SK-N-SH (cell line): Measurements from ENCODE around the gene DSEL. TPM values are rescaled to one million over a fixed set of nuclear protein-coding genes. Genes with fewer than 3 reads are reported as not detected.

Experiments used
- CTCF ChIA-PET: fragments of 300-600, 350-600 bp; formaldehyde crosslinking; extraction: SDS; loops from one replicate; lab custom pipeline; 2021; lab: Yijun Ruan, JAX
- POLR2A ChIA-PET: fragments of 350-600 bp; sonication (Branson Sonifier 250); formaldehyde crosslinking; extraction: SDS; loops from one replicate; lab custom pipeline; 2020; ENCODE audit warnings: antibody characterized with exemption, inconsistent platforms; lab: Yijun Ruan, JAX
- DNase-seq: peaks from one replicate; pipeline ENCODE4 v3.0.0; 2012
- H2AFZ ChIP-seq: fragments of 200-600 bp; sonication (generic); 2 replicates; pipeline ENCODE4 v1.8.1; 2016; ENCODE audit warnings: antibody characterized with exemption, mild to moderate bottlenecking, low read depth
- H3F3A ChIP-seq: fragments of 200-600 bp; sonication (generic); replicated peaks from 2 replicates; pipeline ENCODE3; 2016; ENCODE audit warnings: antibody characterized with exemption, mild to moderate bottlenecking; ENCODE audit not compliant: insufficient read depth
- H3K27ac ChIP-seq, 2 experiments: fragments of 200-500 bp in 1 of 2; fragments of 200-600 bp in 1 of 2; sonication (Bioruptor generic) in 1 of 2; sonication (generic), shearing (Covaris generic) in 1 of 2; 2 replicates each; pipeline versions ENCODE4 v1.5.1 to v1.6.1; 2014 to 2016; ENCODE audit warnings: low read depth in 2 of 2, inconsistent platforms in 1 of 2, low read length in 1 of 2, mild to moderate bottlenecking in 1 of 2, mixed read lengths in 1 of 2
- H3K27me3 ChIP-seq: fragments of 200-600 bp; sonication (generic), shearing (Covaris generic); 2 replicates; pipeline ENCODE4 v1.6.1; 2016; ENCODE audit warnings: mixed run types; ENCODE audit not compliant: insufficient read depth
- H3K36me3 ChIP-seq, 2 experiments: fragments of 200-500 bp in 1 of 2; fragments of 200-600 bp in 1 of 2; sonication (Bioruptor generic) in 1 of 2; sonication (generic) in 1 of 2; replicated peaks in 1 of 2; 2 replicates each; pipeline versions ENCODE3 to v1.5.1; 2014 to 2016; ENCODE audit warnings: low read length in 1 of 2, mild to moderate bottlenecking in 1 of 2; ENCODE audit not compliant: insufficient read depth in 2 of 2, control insufficient read depth in 1 of 2
- H3K4me1 ChIP-seq, 2 experiments: fragments of 200-500 bp in 1 of 2; fragments of 200-600 bp in 1 of 2; sonication (Bioruptor generic) in 1 of 2; sonication (generic), shearing (Covaris generic) in 1 of 2; 2 replicates each; pipeline versions ENCODE4 v1.5.1 to v1.6.1; 2014 to 2016; ENCODE audit warnings: low read depth in 1 of 2, low read length in 1 of 2, mixed run types in 1 of 2; ENCODE audit not compliant: insufficient read depth in 2 of 2, control insufficient read depth in 1 of 2
- H3K4me2 ChIP-seq: fragments of 200-600 bp; sonication (generic), shearing (Covaris generic); 2 replicates; pipeline ENCODE4 v1.6.1; 2017; ENCODE audit warnings: mixed run types
- H3K4me3 ChIP-seq, 2 experiments: fragments of 200-500 bp in 1 of 2; fragments of 200-600 bp in 1 of 2; sonication (Bioruptor generic) in 1 of 2; sonication (generic), shearing (Covaris generic) in 1 of 2; 2 replicates each; pipeline versions ENCODE4 v1.5.1 to v1.8.1; 2014 to 2016; ENCODE audit warnings: low read depth in 2 of 2, inconsistent platforms in 1 of 2, low read length in 1 of 2, mild to moderate bottlenecking in 1 of 2, mixed read lengths in 1 of 2, moderate library complexity in 1 of 2
- H3K79me2 ChIP-seq: fragments of 200-600 bp; sonication (generic); 2 replicates; pipeline ENCODE4 v1.8.1; 2017; ENCODE audit warnings: mild to moderate bottlenecking; ENCODE audit not compliant: insufficient read depth
- H3K9ac ChIP-seq: fragments of 200-600 bp; sonication (generic); 2 replicates; pipeline ENCODE4 v1.6.1; 2017; ENCODE audit warnings: mixed run types
- H3K9me2 ChIP-seq: fragments of 200-600 bp; sonication (generic); 2 replicates; pipeline ENCODE4 v1.6.1; 2017; ENCODE audit warnings: mixed run types
- H3K9me3 ChIP-seq: fragments of 200-600 bp; sonication (generic); 2 replicates; pipeline ENCODE4 v1.6.1; 2017; ENCODE audit warnings: mixed run types, mild to moderate bottlenecking, moderate library complexity
- H4K20me1 ChIP-seq: fragments of 200-600 bp; sonication (generic); 2 replicates; pipeline ENCODE4 v1.6.1; 2017; ENCODE audit warnings: mild to moderate bottlenecking, mixed run types; ENCODE audit not compliant: insufficient read depth
- CHD2 ChIP-seq: fragments of 150-350 bp; IDR thresholded peaks from 2 replicates; pipeline ENCODE4 v1.6.1; 2018; ENCODE audit warnings: low read length; ENCODE audit not compliant: partially characterized antibody
- ELF1 ChIP-seq: IDR thresholded peaks from 2 replicates; pipeline ENCODE4 v1.4.0; 2012
- EP300 ChIP-seq, 2 experiments: IDR thresholded peaks; 2 replicates each; pipeline versions ENCODE4 v1.4.0 to v1.6.1; 2012; ENCODE audit warnings: borderline replicate concordance in 1 of 2, low read depth in 1 of 2, low read length in 1 of 2
- EZH2phosphoT487 ChIP-seq: fragments of 200-600 bp; sonication (generic); IDR thresholded peaks from 2 replicates; pipeline ENCODE4 v1.6.1; 2017; ENCODE audit warnings: low read depth, mixed run types, mild to moderate bottlenecking, antibody characterized with exemption, moderate library complexity, borderline replicate concordance
- FOSL2 ChIP-seq: IDR thresholded peaks from 2 replicates; pipeline ENCODE4 v1.4.0; 2012; ENCODE audit warnings: low read depth, mild to moderate bottlenecking, moderate library complexity, borderline replicate concordance
- FOXJ3 ChIP-seq: sonication (generic); formaldehyde crosslinking; IDR thresholded peaks from 2 replicates; pipeline ENCODE4 v1.5.1; 2020; ENCODE audit warnings: mild to moderate bottlenecking, missing genetic modification reagents
- GABPA ChIP-seq: IDR thresholded peaks from 2 replicates; pipeline ENCODE4 v1.4.0; 2012; ENCODE audit warnings: low read depth, mild to moderate bottlenecking
- GATA2 ChIP-seq: sonication (generic); formaldehyde crosslinking; IDR thresholded peaks from 2 replicates; pipeline ENCODE4 v1.5.0; 2020; ENCODE audit warnings: mild to moderate bottlenecking, missing genetic modification reagents
- MXI1 ChIP-seq: IDR thresholded peaks from 2 replicates; pipeline ENCODE4 v1.6.1; 2012; ENCODE audit warnings: mild to moderate bottlenecking, low read depth, low read length, improper control_type of control experiment
- PBX3 ChIP-seq: IDR thresholded peaks from 2 replicates; pipeline ENCODE4; 2012
- POLR2AphosphoS5 ChIP-seq: IDR thresholded peaks from 2 replicates; pipeline ENCODE4 v1.6.1; 2012; ENCODE audit warnings: low read depth, low read length
- RAD21 ChIP-seq: IDR thresholded peaks from 2 replicates; pipeline ENCODE4 v1.6.1; 2012; ENCODE audit warnings: mild to moderate bottlenecking, low read length
- RCOR1 ChIP-seq: fragments of 150-350 bp; IDR thresholded peaks from 2 replicates; pipeline ENCODE4 v1.6.1; 2017; ENCODE audit warnings: antibody characterized with exemption, low read length
- REST ChIP-seq: IDR thresholded peaks from 2 replicates; pipeline ENCODE4 v1.6.1; 2012; ENCODE audit warnings: mild to moderate bottlenecking, low read depth, low read length, moderate library complexity
- RFX5 ChIP-seq: IDR thresholded peaks from 2 replicates; pipeline ENCODE4 v1.6.1; 2012; ENCODE audit warnings: mild to moderate bottlenecking, improper control_type of control experiment, low read length
- SIN3A ChIP-seq: IDR thresholded peaks from 2 replicates; pipeline ENCODE4 v1.6.1; 2012; ENCODE audit warnings: low read depth, mild to moderate bottlenecking, low read length, moderate library complexity, borderline replicate concordance
- TCF12 ChIP-seq: IDR thresholded peaks from 2 replicates; pipeline ENCODE4 v1.4.0; 2012
- TEAD4 ChIP-seq: IDR thresholded peaks from 2 replicates; pipeline ENCODE4 v1.4.0; 2012; ENCODE audit warnings: mild to moderate bottlenecking, borderline replicate concordance; ENCODE audit not compliant: insufficient read depth
- YY1 ChIP-seq: IDR thresholded peaks from 2 replicates; pipeline ENCODE4 v1.4.0; 2012; ENCODE audit warnings: low read depth, mild to moderate bottlenecking
- WGBS: methylation state at CpG from one replicate; pipeline ENCODE4 v1.1.6; 2017; ENCODE audit warnings: low lambda C conversion rate; 5-methylcytosine and 5-hydroxymethylcytosine counted together
- polyA plus RNA-seq, 3 experiments: library from polyadenylated mRNA; depleted of rRNA; stranded (reverse); fragments of >200 nt; gene quantifications; 2 replicates each; pipeline ENCODE4 v1.2.3, GENCODE V29; 2012
- TF ChIP-seq, protein P1 (sequence below): IDR thresholded peaks from 2 replicates; pipeline ENCODE4 v1.4.0; 2012; ENCODE audit warnings: low read depth, borderline replicate concordance

Gene DSEL
- polyA plus RNA-seq, 1 of the 3 experiments (the other 2 are of a cell fraction) = 3.3 TPM

GRCh38 chr18:67504739-67505138 lies 11.8 kb downstream of the DSEL start:
- CTCF ChIA-PET = no interaction called here
- H3K27ac ChIP-seq = no peak overlapping the region
- H3K79me2 ChIP-seq = peaks cover 8% of the 10 kb centered on the region
- TF ChIP-seq RAD21 (no peak), TCF12 (no peak), ELF1 (no peak), EP300 (IDR thresholded peaks at IDR 0.05; ENCODE audit: borderline replicate concordance in 1 of 2, low read depth in 1 of 2, low read length in 1 of 2) (no peak), REST (no peak), EZH2phosphoT487 (no peak), SIN3A (no peak), FOSL2 (no peak), MXI1 (no peak), YY1 (no peak), CHD2 (no peak), RCOR1 (no peak), POLR2AphosphoS5 (no peak), RFX5 (no peak), GABPA (no peak), PBX3 (no peak), GATA2 (no peak), FOXJ3 (CRISPR knock-in tag) (no peak), TEAD4 (no peak)
- TF ChIP-seq, protein P1, sequence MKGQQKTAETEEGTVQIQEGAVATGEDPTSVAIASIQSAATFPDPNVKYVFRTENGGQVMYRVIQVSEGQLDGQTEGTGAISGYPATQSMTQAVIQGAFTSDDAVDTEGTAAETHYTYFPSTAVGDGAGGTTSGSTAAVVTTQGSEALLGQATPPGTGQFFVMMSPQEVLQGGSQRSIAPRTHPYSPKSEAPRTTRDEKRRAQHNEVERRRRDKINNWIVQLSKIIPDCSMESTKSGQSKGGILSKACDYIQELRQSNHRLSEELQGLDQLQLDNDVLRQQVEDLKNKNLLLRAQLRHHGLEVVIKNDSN = no peak
- TF ChIP-seq, all 33 proteins: peak for 0
- no peak overlapping the region for H3K4me3 ChIP-seq
- H4K20me1 ChIP-seq = no peaks in the 10 kb centered on the region
- H3K9me3 ChIP-seq = no peaks in the 10 kb centered on the region
- peaks cover 0 to 6% of the 10 kb centered on the region in 2 experiments; a peak in 2 of 4 replicates for H3K4me1 ChIP-seq
- POLR2A ChIA-PET = no interaction called here
- DNase-seq = no peak
- H2AFZ ChIP-seq = no peak overlapping the region
- H3K4me2 ChIP-seq = no peak overlapping the region
- H3K9me2 ChIP-seq = no peaks in the 10 kb centered on the region
- peaks cover 0 to 22% of the 10 kb centered on the region in 2 experiments for H3K36me3 ChIP-seq
- no peaks in the 10 kb centered on the region for H3K27me3 ChIP-seq
- 100% methylated on average over 1 of the region's 1 CpG for WGBS
- peaks cover 3% of the 10 kb centered on the region for H3F3A ChIP-seq
- no peak overlapping the region for H3K9ac ChIP-seq
